LoVo (cell line): Measurements from ENCODE around the gene CCL22.
"Not testable (repeated sequence)": the region's sequence is repeated elsewhere in the genome, so short reads cannot be mapped to it uniquely, and the experiment has no call there.

Experiments
- DNase-seq: peaks from one replicate; pipeline ENCODE4 v3.0.0-alpha.2; 2016; ENCODE audit warnings: low spot score

Gene CCL22

GRCh38 chr16:57347858-57348257 is 10.7 kb upstream of the CCL22 start:
- no peak for DNase-seq

DNA sequence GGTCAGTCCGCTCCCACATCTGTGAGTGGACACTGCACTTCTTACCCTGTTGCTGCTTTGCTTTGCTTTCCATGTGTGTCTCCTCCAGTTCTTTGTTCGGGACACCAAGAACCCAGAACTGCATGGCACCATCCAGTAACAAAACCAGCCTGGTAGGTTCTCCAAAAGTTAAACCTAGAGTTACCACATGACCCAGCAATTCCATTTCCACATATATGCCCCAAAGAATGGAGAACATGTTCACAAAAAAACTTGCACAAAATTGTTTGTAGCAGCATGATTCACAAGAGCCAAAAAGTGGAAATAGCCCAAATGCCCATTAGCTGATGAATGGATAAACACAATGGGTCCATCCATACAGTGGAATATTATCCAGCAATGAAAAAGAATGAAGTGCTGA is 10.3 kb upstream of the CCL22 start:
- no peak for DNase-seq

DNA sequence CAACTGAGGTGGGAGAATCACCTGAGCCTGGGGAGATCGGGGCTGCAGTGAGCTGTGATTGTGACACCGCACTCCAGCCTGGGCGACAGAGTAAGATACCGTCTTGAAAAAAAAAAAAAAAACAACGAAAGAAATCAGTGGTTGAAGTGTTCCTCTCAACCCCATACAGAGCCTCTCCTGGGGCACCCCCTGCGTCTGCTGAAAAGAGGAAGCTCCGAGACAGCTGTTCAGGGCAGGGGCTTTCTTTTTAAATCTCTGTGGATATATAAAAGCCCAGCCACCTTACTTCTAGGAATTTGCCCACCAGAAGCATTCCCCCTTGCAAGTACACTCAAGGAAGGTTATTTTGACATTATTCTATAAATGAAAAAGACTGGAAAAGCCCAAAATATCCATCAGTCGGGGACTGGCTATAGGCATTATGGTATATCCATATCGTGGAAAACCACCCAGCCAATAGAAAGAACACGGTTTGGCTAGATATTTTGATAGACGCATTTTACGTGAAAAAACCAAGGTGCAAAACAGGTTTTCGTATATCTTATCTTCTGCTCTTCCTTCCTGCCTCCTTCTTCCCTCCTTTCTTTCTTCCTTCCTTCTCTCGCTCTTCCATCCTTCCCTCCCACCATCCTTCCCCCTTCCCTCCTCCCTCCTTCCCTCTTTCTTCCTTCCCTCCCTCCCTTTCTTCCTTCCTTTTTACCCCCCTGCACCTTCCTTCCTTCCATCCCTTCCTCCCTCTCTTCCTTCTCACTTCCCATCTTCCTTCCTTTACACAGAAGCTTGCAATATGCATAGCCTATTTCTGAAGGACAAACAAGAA is 9.2 kb upstream of the CCL22 start:
- DNase-seq = no peak

DNA sequence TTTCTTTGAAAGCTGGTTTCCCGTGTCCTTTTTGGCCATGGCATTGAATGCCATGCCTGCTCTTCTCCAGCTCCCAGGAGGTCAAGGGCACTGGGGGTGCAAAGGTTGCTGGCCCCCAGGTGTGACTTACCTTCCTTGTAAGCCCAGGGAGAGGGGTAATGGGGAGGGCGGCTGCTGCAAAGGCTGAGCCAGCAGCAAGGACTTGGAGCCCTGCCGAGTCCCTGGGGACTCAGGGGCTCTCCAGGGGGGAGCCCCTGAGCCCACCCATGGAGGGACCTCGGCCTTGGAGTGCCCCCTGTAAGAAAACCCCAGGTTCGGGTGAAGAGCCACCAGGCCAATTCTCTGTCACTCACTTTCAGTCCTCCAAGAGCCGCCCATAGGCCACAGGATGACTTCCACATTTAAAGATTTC is 5.9 kb upstream of the CCL22 start:
- no peak for DNase-seq

DNA sequence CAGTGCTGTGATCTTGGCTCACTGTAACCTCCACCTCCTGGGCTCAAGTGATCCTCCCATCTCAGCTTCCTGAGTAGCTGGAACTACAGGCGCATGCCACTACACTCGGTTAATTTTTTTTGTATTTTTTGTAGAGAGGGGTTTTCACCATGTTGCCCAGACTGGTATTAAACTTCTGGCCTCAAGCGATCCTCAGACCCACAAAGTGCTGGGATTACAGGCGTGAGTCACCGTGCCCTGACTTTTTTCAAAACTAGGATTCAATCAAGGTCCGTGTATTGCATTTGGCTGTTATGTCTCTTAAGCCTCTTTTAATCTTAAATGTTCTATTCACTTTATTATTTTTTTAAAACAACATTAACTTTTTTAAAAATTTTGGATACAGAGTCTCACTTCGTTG is 4.3 kb upstream of the CCL22 start:
- no peak for DNase-seq

GRCh38 chr16:57355898-57356414 is 2.6 kb upstream of the CCL22 start:
- DNase-seq = no peak

DNA sequence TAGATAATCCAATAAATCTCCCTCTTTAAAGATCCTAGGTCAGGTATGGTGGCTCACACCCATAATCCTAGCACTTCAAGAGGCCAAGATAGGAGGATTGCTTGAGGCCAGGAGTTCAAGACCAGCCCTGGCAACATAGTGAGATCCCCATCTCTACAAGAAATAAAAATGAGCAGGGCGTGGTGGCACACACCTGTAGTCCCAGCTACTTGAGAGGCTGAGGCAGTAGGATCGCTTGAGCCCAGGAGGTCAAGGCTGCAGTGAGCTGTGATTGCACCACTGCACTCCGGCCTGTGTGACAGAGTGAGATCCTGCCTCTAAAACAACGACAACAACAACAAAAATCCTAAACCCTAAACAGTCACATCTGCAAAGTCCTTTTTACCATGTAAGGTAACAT is 2.0 kb upstream of the CCL22 start:
- DNase-seq = no peak

- DNase-seq = no peak
These were observed 1.1 kb upstream of the CCL22 start for GRCh38 chr16:57357330-57358085.

- no peak for DNase-seq
These were observed 530 bp upstream of the CCL22 start for GRCh38 chr16:57358086-57358420.

GRCh38 chr16:57360321-57360935 is 1.8 kb downstream of the CCL22 start:
- no peak for DNase-seq

DNA sequence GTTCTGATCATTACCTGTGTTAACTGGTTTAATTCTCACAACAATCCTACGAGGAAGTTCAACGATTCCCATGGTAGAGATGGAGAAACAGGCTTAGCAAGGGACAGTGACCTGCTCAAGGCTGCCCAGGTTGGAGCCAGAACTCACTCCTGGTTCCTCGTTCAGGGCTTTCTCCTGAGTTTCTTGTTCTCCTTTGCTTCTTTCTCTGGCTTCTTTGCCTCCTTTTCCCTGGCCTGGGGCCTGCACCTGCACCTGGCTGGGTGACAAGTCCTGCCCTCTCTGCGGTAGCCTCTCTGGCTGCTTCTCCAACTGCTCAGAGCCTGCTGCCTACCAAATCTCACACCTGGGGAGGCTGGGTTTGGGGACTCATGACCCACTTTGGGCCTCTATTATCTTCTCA is 2.8 kb downstream of the CCL22 start:
- no peak for DNase-seq

GRCh38 chr16:57364143-57364542 is 5.6 kb downstream of the CCL22 start:
- no peak for DNase-seq

GRCh38 chr16:57366544-57367040 is 8.0 kb downstream of the CCL22 start:
- DNase-seq = no peak

GRCh38 chr16:57367116-57367752 is 8.7 kb downstream of the CCL22 start:
- no peak for DNase-seq

DNA sequence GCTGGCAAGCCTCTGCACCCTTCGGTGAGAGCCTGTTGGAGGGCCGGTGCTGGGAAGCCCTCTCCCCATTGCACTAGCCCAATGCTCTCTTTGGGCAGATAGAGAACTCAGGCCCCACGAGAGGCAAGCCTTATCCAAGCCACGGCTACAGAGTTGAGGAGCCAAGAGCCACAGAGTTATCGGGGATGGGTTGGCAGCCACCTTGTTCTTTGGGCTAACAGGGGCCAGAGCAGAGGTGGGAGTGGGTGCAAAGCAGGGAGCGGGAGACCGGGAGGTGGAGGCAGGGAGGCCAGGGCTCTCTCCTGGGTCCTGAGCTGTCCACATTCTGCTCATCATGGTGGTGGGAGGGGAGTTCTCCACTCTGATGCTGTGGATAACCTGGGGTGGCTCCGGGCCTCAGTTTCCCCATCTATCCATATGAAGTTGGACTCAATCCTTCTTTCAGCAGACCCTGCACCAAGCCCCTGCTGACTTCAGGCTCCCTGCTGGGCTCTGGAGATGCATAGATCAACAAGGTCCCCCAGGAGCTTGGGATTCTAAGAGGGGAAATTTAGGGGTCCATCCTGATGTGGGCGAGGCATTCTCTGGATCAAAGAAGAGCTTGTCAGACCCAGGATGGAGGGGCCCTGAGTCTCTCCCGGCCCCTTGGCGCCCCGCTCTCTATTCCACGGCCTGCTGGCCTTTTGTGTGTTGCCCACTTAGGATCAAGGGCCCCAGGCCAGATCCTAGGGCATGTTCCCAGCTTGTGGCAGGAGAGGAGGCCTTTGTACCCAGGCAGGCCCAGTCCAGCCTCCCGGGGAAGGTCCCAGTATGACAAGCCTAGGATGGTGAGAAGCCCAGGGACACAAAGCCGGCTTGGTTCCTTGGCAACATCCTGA is 13.2 kb downstream of the CCL22 start:
- no peak for DNase-seq

DNA sequence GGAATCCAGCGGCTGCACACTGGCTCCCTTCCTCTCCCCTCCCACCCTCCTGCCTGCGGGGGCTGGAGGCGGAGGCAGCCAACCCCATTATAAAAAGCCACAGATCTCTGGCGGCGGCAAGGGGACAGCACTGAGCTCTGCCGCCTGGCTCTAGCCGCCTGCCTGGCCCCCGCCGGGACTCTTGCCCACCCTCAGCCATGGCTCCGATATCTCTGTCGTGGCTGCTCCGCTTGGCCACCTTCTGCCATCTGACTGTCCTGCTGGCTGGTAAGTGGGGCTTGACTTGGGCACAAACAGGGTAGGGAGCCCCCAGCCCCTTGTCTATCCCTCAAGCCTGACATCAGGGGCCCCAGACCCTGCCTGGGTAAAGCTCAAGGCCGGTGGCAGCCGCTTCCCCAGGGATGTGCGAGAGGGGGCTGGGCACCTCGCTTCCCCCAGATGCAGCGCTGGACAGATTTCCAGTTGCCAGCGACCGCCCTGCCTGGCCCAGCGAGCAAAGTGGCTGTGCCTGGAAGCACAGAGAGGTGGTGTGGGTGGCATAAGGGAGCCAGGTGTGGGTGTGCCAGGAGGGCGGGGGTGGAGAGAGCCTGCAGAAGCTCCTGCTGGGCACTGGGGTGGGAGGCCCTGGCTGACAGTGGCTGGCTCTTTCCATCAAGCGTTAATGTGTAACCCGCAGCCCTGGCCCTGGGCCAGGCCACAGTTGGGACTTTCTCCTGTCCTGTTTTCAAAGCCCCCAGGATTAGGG is 14.0 kb downstream of the CCL22 start, which contains the start of gene CX3CL1:
TSS of gene CX3CL1 (plus strand) at position 119 of the 745 bp plus-strand sequence. CDS start at position 198, 79 bp downstream.
- DNase-seq = no peak

DNA sequence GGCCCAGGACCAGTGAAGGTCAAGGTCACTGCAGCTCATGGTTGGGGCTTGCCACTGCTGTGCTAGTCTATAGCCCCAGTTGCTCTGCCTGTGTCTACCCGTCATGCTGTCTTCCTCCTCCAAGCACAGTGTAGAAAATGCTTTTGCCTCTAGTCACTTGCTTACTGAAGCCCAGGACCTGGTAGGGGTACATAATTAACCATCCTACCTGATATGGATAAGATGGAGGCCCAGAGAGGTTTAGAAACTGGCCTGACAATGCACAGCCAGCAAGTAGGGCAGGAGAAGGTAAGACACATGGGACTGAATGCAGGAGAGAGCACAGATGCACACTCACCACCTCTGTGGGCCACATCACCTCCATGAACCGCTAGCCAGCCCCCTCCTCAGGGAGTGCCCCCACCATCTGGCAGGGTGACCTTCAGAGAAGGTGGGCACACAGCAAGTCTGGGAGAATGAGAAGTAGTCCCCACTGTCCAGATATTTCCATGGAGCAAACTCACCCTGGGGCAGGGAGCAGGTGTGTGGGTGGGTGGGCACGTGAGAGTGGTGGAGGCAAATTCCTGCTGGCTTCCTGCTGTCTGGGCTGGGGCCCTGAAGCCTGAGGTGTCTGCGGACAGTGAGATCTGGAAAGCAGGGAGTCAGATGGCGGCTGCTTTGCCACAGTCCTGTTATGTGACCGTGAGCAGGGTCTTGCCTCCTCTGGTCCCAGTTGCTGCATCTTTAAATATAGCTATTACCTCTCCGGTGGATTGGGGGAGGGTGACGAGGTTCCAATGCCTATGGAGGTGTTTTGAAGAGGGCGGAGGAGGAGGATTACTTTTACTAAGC is 14.7 kb downstream of the CCL22 start:
- no peak for DNase-seq

DNA sequence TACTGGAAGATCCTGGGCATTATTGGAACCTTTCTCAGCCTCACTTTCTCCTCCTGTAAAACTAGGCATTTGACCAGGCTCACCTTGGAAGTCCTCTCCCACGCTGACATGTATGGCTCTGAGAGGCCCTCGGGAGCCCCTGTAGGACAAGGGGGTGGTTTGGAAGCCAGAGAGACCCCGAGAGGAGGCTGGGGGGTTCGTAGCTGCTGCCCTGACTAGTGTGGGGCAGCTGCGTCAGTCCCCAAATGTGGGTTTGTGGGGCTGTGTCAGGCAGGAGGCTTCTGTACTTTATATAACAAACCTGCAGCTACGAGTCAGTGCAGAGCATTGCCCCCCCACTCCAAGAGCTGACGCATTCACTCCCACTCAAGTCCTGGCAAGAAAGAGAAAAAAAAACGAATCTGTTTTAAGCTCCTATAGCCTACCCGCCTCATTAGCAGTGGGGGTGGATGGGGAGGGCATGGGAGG is 15.5 kb downstream of the CCL22 start:
- DNase-seq = no peak

DNA sequence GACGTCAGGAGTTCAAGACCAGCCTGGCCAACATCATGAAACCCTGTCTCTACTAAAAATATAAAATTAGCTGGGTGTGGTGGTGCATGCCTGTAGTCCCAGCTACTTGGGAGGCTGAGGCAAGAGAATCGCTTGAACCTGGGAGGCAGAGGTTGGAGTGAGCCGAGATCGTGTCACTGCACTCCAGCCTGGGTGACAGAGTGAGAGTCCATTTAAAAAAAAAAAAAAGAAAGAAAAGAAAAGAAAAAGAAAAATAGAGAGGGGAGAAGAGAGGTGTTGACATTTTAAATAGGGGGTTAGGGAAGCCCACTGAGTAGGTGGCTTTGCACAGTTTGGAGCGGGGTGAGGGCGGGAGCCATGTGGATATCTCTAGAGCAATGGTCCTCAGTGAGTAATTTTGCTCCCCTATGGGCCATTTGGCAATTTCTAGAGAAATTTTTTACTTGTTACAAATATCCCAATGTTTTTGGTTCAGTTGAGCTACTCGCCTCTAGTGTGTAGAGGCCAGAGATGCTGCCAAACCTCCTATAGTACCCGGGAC is 16.4 kb downstream of the CCL22 start:
- not testable (repeated sequence) for DNase-seq
